Bronchial epithelial cell (primary cell): ENCODE measurements around the gene ORAI3. TPM values are rescaled to one million over a fixed set of nuclear protein-coding genes. Genes with fewer than 3 reads are reported as not detected.

ENCODE experiments used
- DNase-seq: peaks from one replicate; pipeline ENCODE4 v3.0.0-alpha.2; 2010; ENCODE audit warnings: low read depth
- FAIRE-seq: peaks from 2 replicates; lab custom pipeline; 2011; peaks lifted over from hg19 to GRCh38; lab: Jason Lieb, UNC
- H3K27me3 ChIP-seq: 2 replicates; pipeline ENCODE4 v1.5.1; 2011; ENCODE audit warnings: low read length; ENCODE audit not compliant: control insufficient read depth, insufficient read depth
- H3K36me3 ChIP-seq: 2 replicates; pipeline ENCODE4 v1.5.1; 2011; ENCODE audit warnings: low read length; ENCODE audit not compliant: control insufficient read depth, insufficient read depth
- H3K4me3 ChIP-seq: 2 replicates; pipeline ENCODE4 v1.5.1; 2011; ENCODE audit warnings: mild to moderate bottlenecking, low read depth, low read length, control low read depth
- total RNA-seq: library from RNA; depleted of rRNA; stranded (reverse); fragments of >200 nt; gene quantifications from 2 replicates; pipeline ENCODE4 v1.2.1, GENCODE V29; 2014
- TF ChIP-seq, protein P1 (sequence below): IDR thresholded peaks from 2 replicates; pipeline ENCODE4 v1.5.1; 2011; ENCODE audit warnings: mild to moderate bottlenecking, moderate library complexity, low read length, control low read depth, inconsistent platforms; ENCODE audit not compliant: insufficient read depth, severe bottlenecking

ORAI3 gene
- total RNA-seq, 1 donor from 2014 or later, result 16.6 TPM

DNA sequence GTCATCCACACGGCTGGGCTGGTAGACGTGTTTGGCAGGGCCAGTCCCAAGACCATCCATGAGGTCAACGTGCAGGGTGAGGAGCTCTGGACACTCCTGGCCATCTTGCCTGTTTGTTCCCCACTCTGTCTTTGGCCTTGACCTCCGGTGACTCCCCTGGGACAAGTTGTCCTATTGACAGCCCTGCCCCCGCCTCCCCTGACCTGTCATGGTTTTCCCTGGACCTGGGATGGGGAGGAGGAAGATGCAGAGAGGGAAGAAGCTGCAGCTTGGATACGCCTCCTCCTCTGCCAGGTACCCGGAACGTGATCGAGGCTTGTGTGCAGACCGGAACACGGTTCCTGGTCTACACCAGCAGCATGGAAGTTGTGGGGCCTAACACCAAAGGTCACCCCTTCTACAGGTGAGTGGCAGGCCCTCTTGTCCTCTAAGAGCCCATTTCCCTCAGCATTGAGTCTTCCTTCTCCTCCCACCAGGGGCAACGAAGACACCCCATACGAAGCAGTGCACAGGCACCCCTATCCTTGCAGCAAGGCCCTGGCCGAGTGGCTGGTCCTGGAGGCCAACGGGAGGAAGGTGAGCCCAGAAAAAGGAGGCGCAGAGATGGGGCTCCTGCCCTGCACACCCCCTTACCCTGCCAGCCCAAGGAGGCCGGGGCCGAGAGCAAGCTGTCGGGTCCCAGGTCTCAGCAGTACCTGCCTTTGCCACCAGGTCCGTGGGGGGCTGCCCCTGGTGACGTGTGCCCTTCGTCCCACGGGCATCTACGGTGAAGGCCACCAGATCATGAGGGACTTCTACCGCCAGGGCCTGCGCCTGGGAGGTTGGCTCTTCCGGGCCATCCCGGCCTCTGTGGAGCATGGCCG, 37.5 kb downstream of the ORAI3 start:
- no peak for DNase-seq
- no peak overlapping the region for H3K4me3 ChIP-seq
- TF ChIP-seq, protein P1, sequence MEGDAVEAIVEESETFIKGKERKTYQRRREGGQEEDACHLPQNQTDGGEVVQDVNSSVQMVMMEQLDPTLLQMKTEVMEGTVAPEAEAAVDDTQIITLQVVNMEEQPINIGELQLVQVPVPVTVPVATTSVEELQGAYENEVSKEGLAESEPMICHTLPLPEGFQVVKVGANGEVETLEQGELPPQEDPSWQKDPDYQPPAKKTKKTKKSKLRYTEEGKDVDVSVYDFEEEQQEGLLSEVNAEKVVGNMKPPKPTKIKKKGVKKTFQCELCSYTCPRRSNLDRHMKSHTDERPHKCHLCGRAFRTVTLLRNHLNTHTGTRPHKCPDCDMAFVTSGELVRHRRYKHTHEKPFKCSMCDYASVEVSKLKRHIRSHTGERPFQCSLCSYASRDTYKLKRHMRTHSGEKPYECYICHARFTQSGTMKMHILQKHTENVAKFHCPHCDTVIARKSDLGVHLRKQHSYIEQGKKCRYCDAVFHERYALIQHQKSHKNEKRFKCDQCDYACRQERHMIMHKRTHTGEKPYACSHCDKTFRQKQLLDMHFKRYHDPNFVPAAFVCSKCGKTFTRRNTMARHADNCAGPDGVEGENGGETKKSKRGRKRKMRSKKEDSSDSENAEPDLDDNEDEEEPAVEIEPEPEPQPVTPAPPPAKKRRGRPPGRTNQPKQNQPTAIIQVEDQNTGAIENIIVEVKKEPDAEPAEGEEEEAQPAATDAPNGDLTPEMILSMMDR, result no peak
- H3K36me3 ChIP-seq, result peaks cover 9% of the 10 kb centered on the region
- no peak for FAIRE-seq
- H3K27me3 ChIP-seq, result no peaks in the 10 kb centered on the region

DNA sequence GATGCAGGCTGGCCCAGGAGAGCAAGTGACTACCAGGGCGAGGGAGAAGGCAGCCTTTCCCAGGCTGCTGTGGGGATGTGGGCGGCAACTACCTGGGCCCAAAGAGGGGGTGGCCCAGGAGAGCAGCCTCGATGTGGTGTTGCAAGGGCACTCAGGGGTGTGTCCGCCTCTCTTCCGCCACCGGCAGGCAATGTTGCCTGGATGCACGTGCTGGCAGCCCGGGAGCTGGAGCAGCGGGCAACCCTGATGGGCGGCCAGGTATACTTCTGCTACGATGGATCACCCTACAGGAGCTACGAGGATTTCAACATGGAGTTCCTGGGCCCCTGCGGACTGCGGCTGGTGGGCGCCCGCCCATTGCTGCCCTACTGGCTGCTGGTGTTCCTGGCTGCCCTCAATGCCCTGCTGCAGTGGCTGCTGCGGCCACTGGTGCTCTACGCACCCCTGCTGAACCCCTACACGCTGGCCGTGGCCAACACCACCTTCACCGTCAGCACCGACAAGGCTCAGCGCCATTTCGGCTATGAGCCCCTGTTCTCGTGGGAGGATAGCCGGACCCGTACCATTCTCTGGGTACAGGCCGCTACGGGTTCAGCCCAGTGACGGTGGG, 38.8 kb downstream of the ORAI3 start:
- Histone ChIP-seq H3K27me3 (no peaks in the 10 kb centered on the region), H3K4me3 (no peak overlapping the region), H3K36me3 (peaks cover 6% of the 10 kb centered on the region)
- DNase-seq (no peak), FAIRE-seq (no peak)
- TF ChIP-seq, protein P1, result no peak

DNA sequence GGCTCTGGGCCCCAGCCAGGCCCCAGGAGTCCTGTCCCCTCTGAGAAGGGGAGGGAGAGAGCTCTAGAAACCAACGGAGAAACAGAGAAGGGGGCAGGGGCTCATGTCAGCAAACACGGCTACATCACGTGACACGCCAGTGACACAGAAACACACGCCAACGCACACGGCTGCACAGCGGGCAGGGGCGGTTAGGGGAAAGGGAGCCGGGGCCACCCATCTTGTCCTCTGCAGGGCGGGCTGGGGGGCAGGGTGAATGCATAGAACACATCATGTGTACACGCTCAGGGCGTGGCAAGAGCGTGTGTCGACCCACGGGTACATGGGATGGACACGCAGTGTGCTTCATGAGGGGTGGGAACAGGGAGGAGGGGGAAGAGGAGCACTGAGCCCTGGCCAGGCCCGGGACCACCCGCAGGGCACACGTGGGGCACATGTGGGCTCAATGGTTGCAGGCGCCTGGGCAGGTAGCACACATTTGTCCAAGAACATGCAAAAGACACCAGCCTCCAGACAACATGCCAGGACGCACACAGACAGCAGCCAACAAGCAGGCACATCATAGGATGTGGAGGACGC, 40.7 kb downstream of the ORAI3 start:
- Histone ChIP-seq H3K36me3 (peaks cover 2% of the 10 kb centered on the region), H3K27me3 (no peaks in the 10 kb centered on the region), H3K4me3 (no peak overlapping the region)
- DNase-seq, result no peak
- TF ChIP-seq, protein P1, result no peak
- no peak for FAIRE-seq

DNA sequence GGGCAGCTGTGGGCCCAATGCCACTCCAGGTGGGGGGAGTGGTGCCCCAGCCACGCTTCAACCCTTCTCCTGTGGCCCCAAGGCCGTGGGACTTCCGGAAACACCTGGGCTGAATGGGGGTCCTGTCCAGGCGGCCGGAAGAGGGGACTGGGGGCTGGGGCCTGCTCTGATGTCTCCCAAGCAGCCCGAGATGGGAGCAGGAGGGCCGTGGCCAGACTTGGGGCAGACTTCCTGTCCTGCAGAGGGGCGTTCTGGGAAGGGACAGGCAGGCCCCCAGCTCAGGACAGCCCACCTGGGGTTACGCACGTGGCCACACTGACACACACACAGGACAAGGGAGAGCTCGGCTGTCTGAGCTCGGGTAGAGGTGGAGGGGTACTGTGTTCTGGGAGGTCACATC, 41.2 kb downstream of the ORAI3 start:
- no peak for FAIRE-seq
- no peak for DNase-seq
- Histone ChIP-seq H3K4me3 (no peak overlapping the region), H3K36me3 (no peaks in the 10 kb centered on the region), H3K27me3 (no peaks in the 10 kb centered on the region)
- TF ChIP-seq, protein P1, result no peak

DNA sequence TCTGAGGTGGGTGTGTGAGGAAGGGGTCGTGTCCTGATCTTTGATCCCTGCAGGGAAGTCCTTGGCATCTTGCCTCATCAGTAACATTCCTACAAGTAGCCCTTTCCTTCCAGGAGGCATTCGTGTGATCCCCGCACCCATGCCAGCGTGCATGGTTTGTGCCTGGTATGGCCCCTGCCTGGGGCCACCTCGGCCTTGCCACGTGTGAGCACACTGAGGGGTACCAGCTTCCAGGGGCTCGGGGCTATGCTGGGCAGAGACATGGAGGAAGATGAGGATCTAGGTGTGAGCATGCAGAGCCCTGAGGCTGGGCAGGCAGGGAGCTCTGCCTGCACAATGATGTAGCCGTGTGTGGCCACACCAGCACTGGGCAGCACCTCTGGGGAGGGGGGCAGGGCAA, 42.2 kb downstream of the ORAI3 start:
- H3K36me3 ChIP-seq, result no peaks in the 10 kb centered on the region
- no peak overlapping the region for H3K4me3 ChIP-seq
- DNase-seq (no peak), FAIRE-seq (no peak)
- H3K27me3 ChIP-seq, result no peaks in the 10 kb centered on the region
- TF ChIP-seq, protein P1, result no peak
